Activated CD4-positive, alpha-beta T cell treated with anti-CD3 and anti-CD28 coated beads for 4 hours (primary cell): ENCODE results near the gene FAM98A.

Source experiments
- DNase-seq, 2 donors: peaks; one replicate each; pipeline ENCODE4 v3.0.0-alpha.2; 2020

Gene FAM98A

GRCh38 chr2:33595385-33595784 is 3.7 kb downstream of the FAM98A start:
- no peak for DNase-seq

- DNase-seq = no peak
Measured at GRCh38 chr2:33589444-33589843, 9.7 kb downstream of the FAM98A start.

- no peak for DNase-seq
Measured at GRCh38 chr2:33588232-33588631, 10.9 kb downstream of the FAM98A start.

- DNase-seq = no peak
Measured at GRCh38 chr2:33586766-33587165, 12.3 kb downstream of the FAM98A start.

- peak in 1 of 2 donors; percentile 22 for DNase-seq
Measured at GRCh38 chr2:33583194-33583938, 15.7 kb downstream of the FAM98A start.

GRCh38 chr2:33581872-33582271 is 17.2 kb downstream of the FAM98A start:
- DNase-seq = no peak

- no peak for DNase-seq
Measured at GRCh38 chr2:33579227-33579626, 19.9 kb downstream of the FAM98A start.

- DNase-seq = no peak
Measured at GRCh38 chr2:33577668-33578067, 21.4 kb downstream of the FAM98A start.

GRCh38 chr2:33577084-33577483 is 22.0 kb downstream of the FAM98A start:
- no peak for DNase-seq

- no peak for DNase-seq
Measured at GRCh38 chr2:33573657-33574056, 25.4 kb downstream of the FAM98A start.

GRCh38 chr2:33570681-33571080 is 28.4 kb downstream of the FAM98A start:
- DNase-seq = no peak

GRCh38 chr2:33561872-33562271 is 37.2 kb downstream of the FAM98A start:
- no peak for DNase-seq

GRCh38 chr2:33560017-33560416 is 39.1 kb downstream of the FAM98A start:
- DNase-seq = no peak

GRCh38 chr2:33559328-33559727 is 39.8 kb downstream of the FAM98A start:
- no peak for DNase-seq

GRCh38 chr2:33555681-33556080 is 43.4 kb downstream of the FAM98A start:
- DNase-seq = no peak

- DNase-seq = no peak
Measured at GRCh38 chr2:33552758-33553461, 46.2 kb downstream of the FAM98A start.

- no peak for DNase-seq
Measured at GRCh38 chr2:33550206-33550605, 48.9 kb downstream of the FAM98A start.

GRCh38 chr2:33541243-33541642 is 57.9 kb downstream of the FAM98A start:
- DNase-seq = no peak

- no peak for DNase-seq
Measured at GRCh38 chr2:33535421-33535820, 63.7 kb downstream of the FAM98A start.
